HG02885 (cell line): Measurements from ENCODE around the gene SIPA1.

ENCODE experiments used
- ATAC-seq: cut with Tn5 transposase; IDR thresholded peaks from one replicate; pipeline ENCODE4 v1.9.1; 2021; ENCODE audit warnings: mild to moderate bottlenecking; ENCODE audit not compliant: unreplicated experiment, poor library complexity

SIPA1 gene, protein sequence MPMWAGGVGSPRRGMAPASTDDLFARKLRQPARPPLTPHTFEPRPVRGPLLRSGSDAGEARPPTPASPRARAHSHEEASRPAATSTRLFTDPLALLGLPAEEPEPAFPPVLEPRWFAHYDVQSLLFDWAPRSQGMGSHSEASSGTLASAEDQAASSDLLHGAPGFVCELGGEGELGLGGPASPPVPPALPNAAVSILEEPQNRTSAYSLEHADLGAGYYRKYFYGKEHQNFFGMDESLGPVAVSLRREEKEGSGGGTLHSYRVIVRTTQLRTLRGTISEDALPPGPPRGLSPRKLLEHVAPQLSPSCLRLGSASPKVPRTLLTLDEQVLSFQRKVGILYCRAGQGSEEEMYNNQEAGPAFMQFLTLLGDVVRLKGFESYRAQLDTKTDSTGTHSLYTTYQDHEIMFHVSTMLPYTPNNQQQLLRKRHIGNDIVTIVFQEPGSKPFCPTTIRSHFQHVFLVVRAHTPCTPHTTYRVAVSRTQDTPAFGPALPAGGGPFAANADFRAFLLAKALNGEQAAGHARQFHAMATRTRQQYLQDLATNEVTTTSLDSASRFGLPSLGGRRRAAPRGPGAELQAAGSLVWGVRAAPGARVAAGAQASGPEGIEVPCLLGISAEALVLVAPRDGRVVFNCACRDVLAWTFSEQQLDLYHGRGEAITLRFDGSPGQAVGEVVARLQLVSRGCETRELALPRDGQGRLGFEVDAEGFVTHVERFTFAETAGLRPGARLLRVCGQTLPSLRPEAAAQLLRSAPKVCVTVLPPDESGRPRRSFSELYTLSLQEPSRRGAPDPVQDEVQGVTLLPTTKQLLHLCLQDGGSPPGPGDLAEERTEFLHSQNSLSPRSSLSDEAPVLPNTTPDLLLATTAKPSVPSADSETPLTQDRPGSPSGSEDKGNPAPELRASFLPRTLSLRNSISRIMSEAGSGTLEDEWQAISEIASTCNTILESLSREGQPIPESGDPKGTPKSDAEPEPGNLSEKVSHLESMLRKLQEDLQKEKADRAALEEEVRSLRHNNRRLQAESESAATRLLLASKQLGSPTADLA

DNA sequence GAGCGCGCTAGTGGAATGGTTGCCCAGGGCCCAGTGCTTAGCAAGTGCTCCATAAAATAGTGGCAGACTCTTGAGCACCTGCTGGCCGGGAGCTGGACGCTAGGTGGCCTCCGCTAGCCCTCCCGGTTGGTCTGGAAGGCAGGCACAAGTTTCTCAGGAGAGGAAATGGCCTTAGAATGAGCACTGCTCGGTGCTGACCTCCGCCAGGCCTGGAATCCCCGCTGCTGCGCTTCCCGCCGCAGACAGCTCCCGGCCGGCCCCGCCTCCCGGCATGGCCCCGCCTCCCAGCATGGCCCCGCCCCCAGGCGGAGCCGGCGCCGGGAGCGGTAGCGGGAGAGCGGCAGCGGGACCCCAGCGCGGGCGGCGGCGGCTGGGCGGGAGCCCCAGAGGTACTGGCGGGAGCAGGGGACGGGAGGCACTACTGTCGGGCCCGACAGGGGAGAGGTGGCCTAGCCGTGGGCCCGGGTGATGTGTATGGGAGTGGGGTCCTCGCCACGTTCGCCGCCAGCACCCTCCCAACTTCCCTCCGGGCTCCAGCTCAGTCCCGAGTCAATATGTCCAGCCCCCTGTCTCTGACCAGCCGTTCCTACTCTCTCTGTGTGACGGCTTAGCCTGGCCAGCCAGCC lies at the start of gene SIPA1:
SIPA1 (plus strand) TSS at position 308 of the 626 bp plus-strand sequence. CDS start 2,821 bp downstream, outside the sequence.
- ATAC-seq = peak; percentile 51

DNA sequence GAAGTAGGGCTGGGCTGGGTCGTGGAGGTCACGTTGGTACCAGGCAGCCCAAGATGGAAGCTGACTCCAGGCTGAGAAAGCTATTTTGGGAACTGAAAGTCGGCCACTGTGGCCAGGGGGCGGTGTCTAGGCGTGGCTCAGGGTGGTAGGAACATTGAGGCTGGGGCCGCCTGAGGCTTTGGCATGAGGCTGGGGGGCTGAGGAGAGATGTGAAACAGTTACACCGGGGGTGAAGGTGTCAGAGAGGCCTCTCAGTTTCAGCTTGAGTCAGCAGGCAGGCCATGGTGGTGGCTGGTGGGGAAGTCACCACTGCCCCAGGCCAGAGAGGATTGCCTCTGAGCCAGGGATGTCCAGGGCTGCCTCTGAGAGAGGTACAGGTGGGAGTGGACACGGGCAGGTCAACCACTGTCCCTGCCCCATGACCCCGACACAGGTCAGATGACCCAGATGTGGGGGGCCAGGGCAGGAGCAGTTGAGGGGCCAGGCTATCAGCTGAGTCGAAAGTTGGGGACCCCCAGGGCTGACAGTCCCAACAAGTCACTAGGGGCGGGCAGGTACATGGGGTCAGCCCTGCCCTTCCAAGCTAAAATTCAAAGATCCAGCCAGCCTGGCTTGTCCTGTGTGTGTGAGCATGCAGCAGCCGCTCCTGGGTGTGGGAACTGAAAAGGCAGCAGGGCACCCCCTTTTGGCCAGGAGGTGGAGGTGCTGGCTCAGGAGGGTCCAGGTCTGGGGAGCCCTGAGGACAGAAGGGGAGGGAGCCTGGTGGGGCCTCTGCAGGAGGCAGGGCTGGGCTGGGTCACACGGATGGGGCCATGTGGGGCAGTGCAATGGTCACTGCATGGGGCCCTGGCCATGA lies 49.5 kb upstream of the SIPA1 start:
- peak; percentile 76 for ATAC-seq

GRCh38 chr11:65589444-65590239 lies 48.3 kb upstream of the SIPA1 start:
- no peak for ATAC-seq

- no peak for ATAC-seq
Observed at GRCh38 chr11:65590240-65590738, 47.6 kb upstream of the SIPA1 start.

GRCh38 chr11:65591939-65592857 lies 45.7 kb upstream of the SIPA1 start:
- ATAC-seq = no peak

DNA sequence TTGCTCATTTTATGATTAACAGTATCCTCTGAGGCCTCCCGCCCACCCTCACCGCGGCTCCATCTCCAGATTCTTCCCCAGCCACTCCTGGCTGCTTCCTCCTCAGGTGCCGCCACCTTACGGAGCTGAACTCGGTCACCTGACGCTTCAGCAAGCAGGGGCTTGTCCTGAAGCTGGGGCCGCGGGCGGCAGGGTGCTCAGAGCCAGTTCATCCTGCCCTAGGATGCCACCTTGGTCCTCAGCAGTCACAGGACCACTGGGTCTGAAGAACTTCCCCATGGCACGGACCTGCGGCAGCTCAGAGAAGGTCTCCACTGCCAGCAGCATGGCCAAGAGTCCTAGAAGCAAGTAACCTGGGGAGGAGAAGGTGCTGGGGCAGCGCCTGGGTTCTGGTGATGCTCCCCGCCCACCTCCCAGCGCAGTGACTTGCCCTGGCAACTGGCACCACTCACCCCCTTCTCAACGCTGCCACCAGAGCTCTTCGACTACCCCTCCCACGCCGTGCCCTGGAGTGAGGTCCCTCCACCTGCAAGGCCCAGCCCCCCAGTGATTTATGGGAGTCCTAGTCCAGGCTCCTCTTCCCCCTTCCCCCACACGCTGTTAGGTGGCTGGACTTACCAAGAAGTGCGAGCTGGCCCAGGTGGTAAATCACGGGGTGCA lies 44.9 kb upstream of the SIPA1 start:
- ATAC-seq = no peak

- ATAC-seq = no peak
Observed at GRCh38 chr11:65593518-65594414, 44.1 kb upstream of the SIPA1 start.

DNA sequence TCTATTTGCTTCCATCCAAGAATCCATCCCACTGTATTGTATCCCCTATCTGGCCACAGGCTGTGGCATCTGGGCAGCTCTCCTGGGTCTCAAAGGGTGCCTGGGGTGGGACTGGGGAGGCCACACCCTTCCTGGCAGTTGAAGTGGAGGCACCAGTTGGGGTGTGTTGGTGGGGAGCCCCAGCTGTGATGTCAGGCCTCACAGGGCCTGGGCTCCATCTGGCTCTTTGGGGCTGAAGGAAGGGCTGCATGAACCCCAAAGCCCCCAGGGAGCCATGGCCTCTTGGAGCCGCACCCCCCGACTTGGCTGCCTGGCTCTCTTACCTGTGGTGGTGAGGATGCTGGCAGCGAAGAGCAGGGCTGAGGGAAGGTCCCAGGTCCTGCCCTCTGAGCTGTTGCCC lies 42.8 kb upstream of the SIPA1 start:
- ATAC-seq = no peak

DNA sequence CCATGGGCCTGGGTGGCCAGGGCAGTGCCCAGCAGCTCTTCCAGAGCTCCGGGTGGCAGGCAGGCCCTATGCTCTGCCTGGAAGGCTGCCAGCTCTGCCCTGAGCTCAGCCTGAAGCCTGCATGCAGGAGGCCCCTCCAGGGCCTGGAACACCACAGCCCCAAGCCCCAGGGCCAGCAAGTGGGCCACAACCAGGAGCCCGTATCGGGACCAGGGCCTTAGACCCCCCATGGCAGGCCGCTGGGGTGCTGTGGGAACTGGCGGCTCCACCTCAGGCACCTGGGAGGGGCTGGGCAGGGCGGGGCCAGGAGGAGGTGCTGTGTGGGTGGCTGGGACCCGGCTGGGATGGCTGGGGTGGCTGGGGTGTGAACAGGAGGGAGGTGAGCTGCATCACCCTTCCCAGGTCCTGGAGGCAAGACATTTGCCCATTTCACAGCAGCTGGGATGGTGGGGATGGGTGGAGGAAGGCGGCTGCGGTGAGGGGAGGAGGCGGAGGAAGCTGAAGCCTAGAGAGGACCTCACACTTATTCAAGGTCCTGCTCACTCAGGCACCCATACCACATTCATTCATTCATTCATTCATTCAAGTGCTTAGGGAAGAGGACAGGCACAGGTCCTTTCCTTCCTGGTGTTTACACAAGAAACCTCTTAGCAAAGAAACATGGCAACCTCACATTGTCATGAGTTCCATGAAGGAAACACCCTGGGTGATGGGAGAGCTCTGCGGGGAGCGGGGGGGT lies 42.2 kb upstream of the SIPA1 start, which contains the start of gene KCNK7:
KCNK7 (minus strand) TSS at position 258 of the 739 bp plus-strand sequence; CDS start at position 230, 28 bp downstream.
- no peak for ATAC-seq

- no peak for ATAC-seq
Observed at GRCh38 chr11:65596520-65596919, 41.4 kb upstream of the SIPA1 start.

DNA sequence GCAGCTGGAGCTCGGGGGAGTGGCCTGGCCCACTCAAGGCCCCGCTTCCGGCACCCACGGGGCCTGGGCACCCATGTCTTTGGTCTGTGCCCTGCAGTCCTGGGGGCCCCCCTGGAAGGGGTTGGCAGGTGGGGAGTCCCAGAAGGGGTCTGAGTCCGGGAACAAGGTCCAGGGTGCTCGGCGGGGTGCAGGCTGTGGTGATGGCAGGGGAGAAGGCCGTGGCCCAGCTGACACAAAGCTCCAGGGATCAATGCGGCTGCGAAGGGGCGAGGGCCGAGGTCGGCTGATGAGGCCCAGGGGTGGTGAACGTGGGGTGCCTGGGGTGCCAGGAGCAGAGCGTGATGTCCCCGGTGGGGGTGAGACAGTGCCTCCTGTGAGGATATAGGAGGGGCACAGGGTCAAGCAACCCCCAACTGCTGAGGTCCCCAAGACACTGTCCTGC lies 39.6 kb upstream of the SIPA1 start:
- ATAC-seq = no peak

- no peak for ATAC-seq
Observed at GRCh38 chr11:65599216-65599954, 38.5 kb upstream of the SIPA1 start.

DNA sequence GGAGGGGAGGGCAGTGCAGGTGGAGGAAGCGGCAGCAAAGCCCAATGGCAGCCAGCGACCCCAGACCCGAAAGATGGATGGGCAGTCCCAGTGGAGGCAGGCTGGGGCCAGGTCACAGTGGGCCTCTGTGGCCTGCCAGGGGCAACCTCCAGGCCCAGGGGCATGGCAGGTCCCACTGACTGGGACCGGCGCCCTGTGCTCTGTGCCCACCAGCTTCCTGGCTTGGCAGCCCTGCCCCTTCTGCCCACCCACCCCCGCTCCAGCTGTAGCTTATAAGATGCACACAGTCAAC lies 38.0 kb upstream of the SIPA1 start:
- ATAC-seq = no peak

GRCh38 chr11:65604258-65604657 lies 33.6 kb upstream of the SIPA1 start:
- ATAC-seq = no peak
